IPS-18c (cell line): ENCODE measurements around the gene ZBTB40.
A peak's percentile ranks its signal among the peaks of the same experiment; 100 is the strongest.

Experiments used
- H3K4me3 ChIP-seq: 2 replicates; pipeline ENCODE4 v1.7.0; 2013; ENCODE audit warnings: low read depth, mild to moderate bottlenecking, low read length, moderate library complexity; ENCODE audit not compliant: insufficient read depth
- H3K9me3 ChIP-seq: one replicate; pipeline ENCODE4 v1.6.1; 2013; ENCODE audit warnings: mild to moderate bottlenecking, low read length, moderate library complexity; ENCODE audit not compliant: control insufficient read depth, insufficient read depth

Gene ZBTB40

DNA sequence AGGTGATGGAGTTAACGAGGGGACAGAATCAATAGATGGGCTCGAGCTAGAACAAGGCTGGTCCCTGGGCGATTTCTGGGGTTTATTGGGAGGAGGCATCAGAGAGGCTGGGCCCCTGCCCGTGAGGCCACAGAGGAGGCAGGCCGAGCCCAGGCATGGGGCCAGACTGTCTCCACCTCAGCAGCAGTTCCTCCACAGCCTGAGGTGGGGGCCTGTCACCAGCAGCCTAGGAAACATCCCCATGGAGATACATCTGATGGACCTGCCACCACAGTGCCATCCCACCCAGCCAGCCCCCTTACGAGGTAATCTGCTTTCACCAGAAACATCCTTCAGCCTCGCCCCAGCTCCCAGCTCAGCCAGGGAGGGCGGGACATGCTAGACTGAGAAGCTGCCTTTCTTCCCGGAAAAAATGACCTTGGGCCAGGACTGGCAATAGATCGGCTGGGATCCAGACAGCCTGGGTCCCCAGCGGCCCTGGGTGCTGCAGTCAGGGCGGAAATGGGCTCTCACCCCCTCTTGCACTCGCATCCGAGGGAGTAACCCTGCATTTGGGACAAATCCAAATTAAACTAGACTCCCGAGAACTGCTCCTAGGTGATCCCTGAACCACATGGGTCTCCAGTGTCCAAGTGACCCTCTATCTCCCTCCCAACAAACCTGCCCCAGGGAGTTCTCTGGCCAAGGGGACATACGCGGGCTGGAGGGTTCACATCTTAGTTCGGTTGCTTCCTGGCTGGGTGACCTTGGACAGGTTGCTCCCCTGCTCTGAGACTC is 101.6 kb downstream of the ZBTB40 start:
- Histone ChIP-seq H3K9me3 (no peaks in the 10 kb centered on the region), H3K4me3 (no peak overlapping the region)

DNA sequence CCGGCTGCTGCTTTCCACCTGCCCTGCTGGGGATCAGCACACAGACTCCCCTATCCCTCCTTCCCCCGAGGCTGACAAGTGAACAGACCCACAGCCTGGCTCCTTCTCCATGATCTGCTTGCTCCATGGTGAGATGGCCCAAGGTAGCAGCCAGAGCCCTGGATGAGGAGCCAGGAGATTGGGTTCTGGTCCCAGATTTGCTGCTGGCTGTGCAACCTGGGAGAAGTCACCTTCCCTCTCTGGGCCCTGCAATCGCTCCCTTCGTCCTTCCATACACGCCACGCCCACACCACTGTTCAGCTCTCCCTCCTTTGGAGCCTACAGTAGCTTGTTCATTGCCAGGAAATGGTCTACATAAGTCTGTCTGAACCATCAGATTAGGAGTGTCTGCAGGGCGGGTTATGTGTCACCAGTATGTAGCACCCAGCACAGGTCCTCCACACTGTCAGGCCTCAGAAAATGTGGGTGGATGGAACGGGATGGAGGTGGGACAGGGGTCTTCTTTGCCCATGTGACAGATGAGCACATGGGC is 102.4 kb downstream of the ZBTB40 start:
- no peak overlapping the region for H3K4me3 ChIP-seq
- H3K9me3 ChIP-seq, result no peaks in the 10 kb centered on the region

DNA sequence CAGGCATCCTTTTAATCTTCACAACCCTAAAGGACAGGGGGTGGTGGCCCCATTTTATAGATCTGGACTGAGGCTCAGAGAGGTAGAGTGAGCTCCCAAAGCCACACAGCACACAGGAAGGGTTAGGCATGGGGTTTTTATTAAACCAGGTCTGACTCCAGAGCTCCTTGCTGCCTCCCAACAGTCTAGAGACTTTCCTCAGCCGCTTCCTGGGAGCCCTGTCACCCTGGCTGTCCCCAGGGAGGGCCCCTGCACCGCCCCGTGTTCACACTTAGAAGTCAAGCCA is 103.7 kb downstream of the ZBTB40 start:
- Histone ChIP-seq H3K4me3 (no peak overlapping the region), H3K9me3 (no peaks in the 10 kb centered on the region)

DNA sequence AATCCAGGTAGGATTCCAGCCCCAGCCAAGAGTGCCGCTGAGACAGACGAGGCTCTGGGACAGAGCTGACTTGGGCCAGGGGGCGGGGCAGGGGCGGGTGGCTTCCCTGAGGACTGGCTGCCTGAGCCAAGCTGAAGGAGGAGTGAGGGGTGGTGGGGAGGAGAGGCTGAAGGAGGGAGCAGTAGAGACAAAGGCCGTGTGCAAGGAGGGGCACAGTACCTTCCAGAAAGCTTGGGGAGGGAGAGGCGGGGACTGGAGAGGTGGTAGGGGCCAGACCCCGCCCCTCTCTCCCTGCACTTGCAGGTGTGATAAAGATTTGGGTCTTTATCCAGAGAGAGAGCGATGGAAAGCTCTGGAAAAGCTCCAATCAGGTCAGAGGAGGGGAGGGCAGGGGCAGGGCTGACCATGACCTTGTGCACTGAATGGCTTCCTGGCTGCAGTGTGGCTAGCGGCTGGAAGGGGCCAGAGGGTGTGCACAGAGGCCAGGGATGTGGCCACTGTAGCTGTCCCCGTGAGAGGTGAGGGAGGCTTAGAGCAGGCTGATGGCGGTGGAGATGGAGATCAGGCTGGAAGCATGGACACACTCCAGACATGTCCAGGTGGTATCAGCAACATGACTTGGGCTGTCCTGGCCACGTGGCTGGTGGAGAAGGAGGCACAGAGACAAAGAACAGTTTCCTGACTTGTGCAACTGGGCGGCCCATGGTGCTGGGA is 104.9 kb downstream of the ZBTB40 start:
- no peaks in the 10 kb centered on the region for H3K9me3 ChIP-seq
- H3K4me3 ChIP-seq, result no peak overlapping the region

DNA sequence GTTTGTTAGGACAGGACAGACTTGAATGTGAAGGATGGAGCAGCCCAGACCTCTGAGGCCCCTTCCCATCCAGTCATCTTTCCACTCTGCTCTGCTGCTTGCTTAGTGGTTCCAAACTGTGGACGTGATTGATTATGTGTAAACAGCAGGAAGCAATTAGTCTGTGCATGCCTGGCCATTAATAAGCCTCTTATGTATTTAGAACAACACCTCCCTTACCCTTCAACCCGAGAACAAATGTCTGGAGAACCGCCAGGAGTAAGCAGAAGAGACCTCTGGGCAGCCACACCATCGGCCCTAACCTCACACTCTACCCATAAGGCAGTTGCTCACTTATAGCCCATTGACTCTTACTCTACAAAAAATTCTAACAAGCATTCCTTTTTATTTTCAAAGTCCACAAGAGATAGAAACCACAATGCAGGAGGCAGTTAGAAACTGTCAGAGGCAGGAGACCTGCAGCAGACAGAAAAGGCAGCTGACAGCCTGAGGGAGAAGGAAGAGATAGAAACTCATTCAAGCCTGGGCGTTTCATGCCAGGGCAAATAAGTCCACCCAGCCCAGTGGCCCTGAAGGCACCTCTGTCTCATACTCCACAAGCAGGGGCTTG is 105.8 kb downstream of the ZBTB40 start:
- no peaks in the 10 kb centered on the region for H3K9me3 ChIP-seq

DNA sequence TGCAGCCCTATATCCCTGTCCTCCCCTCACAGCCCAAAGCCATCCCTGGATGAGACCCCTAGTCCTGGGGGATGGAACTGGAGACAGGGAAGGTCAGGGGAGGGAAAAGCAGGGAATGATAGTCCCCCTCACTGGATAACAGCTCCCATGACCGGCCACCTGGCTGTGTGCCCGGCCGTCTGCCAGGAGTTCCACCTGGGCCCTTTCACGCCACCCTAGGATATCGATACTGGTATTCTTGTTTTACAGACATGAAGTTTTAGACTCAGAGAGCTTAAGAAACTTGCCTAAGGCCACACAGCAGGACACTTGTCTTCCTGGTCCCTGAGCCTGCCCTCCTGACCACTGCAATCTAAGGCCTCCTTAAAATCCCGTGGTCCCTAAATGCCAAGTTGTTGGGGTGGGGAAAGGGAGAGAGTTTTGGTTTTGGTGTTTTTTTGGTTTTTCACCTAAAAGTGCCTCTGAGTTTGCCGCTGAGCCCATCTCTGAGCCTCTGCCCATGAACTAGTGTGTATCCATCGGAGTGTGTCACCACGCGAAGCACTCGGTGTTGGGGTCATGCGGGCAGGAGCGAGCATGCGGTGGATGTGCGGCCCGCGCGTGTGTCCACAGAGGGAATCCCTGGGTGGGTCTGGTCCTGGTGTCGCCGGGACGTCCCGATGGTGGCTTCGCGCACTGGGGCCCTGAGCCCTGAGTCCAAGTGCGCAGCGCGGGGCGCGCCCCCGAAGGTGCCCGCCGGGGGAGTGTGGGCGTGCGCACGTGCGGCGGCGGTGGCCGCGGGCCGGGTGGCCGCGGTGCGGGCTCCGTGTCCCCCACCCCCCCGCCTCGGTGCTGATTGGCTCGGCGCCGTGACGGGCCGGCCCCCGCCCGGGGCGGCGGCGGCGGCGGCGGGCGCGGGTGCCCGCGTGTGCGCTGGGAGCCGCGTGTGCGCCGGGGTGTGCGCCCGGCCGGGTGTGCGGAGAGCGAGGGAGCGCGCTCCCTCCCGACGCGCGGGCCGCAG is 111.2 kb downstream of the ZBTB40 start, which contains the start of gene EPHA8:
Gene EPHA8, plus strand, starts transcription at position 906 of the 1,000 bp plus-strand sequence. CDS start 147 bp downstream, outside the sequence.
- Histone ChIP-seq H3K4me3 (peak within 1 kb of the TSS; percentile 50), H3K9me3 (no peaks in the 10 kb centered on the region)

More for the DNA sequence above, 105.8 kb downstream of the ZBTB40 start:
- H3K4me3 ChIP-seq, result no peak overlapping the region

DNA sequence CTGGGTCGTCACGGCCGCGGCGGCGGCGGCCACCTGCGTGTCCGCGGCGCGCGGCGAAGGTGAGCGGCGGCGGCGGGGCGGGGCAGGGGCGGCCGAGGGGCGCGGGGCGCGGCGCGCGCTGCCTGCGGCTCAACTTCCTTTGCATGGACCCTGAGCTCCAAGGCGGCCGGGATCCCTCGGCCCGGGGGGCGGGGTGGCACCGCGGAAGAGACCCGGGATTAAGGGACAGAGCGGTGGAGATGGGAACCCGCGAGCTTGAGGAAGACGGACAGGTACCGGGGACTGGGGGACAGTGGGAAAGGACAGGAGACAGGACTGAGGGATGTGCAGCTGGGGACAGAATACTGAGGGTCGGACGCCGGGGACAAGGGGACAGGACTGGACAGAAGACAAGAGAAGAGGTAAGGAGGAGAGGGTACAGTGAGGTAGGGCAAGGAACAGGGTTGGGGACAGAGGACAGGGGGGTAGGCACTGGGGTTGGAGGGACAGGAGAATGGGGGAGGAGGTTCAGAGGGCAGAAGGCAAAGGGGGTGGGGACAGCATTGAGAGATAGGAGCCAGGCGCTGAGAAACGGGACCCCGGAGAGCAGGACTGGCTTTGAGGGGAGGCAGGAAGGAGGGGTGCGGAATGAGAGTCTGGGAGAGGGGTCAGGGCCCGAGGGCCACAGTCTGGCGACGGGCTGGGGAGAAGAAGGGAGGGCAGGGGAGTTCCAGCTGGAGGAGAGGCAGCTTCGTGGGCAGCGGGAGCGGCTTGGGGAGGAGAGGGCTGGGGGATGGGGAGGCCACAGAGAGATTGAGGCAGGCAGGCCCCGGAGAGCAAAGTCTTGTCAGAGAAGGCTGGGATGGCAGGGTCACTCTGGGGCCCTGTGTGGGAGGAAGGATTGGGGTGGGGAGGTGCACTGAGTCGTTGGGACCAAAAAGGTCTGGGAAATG is 112.3 kb downstream of the ZBTB40 start:
- H3K4me3 ChIP-seq, result peak overlapping the region; percentile 50; the same call in 1 of the 2 replicates
- H3K9me3 ChIP-seq, result no peaks in the 10 kb centered on the region

DNA sequence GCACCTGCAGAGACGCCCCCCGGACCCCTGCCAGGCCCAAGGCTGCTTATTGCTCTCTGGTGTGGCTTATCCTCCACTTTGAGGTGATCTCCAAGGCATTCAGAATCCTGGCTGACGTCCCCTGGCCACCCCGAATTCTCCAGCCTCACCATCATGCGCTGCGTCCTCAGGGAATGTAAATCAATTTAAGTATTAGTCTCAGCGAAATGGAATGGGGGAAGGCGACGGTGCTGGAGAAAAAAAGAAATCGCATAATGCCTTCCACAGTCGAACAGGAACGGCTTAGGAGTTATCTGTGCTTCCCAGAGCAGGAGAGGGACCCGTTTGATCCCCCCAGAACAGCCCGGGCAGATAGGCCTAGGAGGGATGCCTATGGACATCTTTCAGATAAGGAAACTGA is 114.5 kb downstream of the ZBTB40 start:
- Histone ChIP-seq H3K9me3 (no peaks in the 10 kb centered on the region), H3K4me3 (no peak overlapping the region)

DNA sequence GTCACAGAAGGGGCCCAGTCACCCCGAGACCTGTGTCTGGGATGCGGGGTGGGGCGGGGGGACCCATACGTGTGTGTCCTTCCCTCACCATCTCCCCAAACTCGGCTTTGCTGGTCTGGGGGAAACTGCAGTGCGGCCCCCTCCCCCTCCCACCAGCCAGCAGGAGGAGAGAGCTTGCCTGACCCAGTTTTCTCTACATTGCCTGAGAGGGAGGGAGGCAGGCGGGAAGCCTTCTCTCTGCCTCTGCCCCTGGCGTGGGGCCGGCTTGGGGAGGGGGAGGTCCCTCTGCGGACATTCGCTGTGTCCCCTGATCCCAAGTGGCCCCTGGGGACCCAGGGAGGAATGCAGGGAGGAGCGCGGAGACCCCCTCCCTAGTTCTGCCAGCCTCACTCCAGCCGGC is 115.5 kb downstream of the ZBTB40 start:
- H3K9me3 ChIP-seq, result no peaks in the 10 kb centered on the region

DNA sequence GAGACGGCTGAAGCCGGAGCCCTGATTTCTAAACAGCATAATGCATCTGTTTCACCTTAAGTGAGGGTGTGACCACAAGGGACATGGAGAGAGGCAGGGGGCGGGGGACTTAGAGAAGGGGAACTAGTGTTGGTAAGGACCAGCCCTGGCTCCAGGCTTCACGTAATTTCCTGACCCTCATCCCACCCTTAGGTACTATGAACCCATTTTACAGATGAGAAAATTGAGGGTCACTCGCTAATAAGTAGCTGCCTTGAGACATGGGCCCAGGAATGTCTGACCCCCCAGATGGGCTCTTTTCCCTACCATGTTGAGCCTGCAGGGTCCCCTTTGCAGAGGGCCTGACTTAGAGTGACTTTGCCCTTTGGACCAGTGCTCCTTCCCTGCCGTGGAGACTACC is 116.3 kb downstream of the ZBTB40 start:
- H3K4me3 ChIP-seq, result no peak overlapping the region
- no peaks in the 10 kb centered on the region for H3K9me3 ChIP-seq

More for the DNA sequence above, 115.5 kb downstream of the ZBTB40 start:
- H3K4me3 ChIP-seq, result no peak overlapping the region

DNA sequence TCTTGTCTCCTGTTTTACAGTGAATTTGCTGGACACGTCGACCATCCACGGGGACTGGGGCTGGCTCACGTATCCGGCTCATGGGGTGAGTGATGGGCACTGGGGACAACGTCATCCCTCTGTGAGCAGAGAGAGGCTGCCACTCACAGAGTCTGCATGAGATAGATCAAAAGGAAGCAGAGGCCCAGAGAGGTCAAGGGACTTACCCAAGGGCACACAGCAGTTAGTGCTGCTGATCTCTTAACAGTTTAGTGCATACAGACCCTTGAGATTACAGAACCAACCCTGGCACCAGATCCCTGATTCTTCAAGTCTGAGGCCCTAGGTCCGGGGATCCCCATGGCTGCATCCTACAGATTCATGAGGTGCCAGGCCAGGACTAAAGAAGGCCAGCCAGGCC is 117.6 kb downstream of the ZBTB40 start:
- Histone ChIP-seq H3K9me3 (no peaks in the 10 kb centered on the region), H3K4me3 (no peak overlapping the region)

DNA sequence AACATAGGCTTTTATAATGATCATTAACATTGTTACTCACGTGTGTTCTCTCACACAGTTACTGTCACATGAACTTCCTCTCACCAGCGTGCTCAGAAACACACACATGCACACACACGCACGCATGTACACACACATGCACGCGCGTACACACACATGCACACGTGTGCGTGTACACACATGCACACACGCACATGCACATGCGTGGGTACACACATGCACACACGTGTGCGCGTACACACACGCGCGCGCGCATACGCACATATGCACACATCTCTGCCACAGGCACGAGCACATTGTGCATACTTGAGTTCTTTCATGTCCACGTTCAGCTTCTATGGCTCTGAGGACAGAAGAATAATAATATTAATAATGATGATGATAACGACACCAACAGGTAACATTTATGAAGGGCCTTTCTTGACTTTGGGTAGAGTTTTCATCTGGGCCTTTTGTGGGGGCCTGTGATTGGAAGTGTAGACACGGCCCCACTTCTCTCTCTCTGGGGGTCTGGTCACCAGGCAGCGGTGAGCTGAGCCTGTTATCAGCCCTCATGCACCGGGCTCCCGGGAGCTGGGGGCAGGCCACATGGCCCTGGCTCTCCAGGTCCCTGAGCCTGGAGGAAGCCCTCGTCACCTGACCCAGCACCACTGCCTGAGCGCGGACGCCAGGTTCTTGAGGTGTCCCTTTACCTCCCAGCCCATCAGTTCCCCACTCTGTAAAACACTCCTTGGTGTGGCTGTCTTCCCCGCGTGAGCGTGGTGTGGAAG is 118.7 kb downstream of the ZBTB40 start:
- Histone ChIP-seq H3K4me3 (no peak overlapping the region), H3K9me3 (no peaks in the 10 kb centered on the region)

DNA sequence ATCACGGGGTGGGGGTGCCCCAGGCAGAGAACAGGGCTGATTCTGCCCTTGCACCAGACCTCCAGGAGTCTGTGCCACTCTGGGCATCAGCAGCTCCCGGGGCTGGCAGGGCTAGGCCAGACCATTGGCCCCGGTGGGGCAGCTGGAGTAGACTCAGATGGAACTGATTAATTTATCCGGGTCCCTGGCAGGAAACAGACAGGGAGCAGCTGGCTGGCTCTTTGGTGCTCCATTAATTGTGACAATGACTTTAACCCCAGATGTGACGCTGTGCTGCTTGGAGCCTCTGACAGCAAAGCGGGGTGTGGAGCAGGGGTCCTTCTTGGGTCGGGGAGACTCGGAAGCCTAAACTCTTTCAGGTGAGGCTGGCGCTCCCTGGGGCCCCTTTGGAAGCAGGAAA is 121.2 kb downstream of the ZBTB40 start:
- H3K4me3 ChIP-seq, result no peak overlapping the region
- H3K9me3 ChIP-seq, result no peaks in the 10 kb centered on the region

DNA sequence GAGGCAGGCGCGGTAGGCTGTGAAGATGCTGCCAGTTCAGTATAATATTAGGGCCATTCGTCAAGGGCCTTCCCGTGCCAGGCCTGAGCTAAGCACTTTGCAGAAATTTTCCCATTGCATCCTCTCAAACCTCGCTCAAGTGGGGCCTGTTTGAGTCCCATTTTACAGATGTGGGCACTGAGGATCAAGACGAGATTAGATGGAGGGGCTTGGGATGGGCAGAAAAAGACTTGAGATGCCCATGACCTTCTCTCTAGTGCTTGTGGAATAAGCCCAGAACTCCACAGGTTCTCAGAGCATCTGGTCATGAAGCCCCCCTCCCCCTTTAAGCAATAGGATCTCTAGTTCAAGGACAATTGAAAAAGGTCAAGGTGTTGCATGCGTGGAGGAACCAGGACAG is 121.6 kb downstream of the ZBTB40 start:
- no peaks in the 10 kb centered on the region for H3K9me3 ChIP-seq

DNA sequence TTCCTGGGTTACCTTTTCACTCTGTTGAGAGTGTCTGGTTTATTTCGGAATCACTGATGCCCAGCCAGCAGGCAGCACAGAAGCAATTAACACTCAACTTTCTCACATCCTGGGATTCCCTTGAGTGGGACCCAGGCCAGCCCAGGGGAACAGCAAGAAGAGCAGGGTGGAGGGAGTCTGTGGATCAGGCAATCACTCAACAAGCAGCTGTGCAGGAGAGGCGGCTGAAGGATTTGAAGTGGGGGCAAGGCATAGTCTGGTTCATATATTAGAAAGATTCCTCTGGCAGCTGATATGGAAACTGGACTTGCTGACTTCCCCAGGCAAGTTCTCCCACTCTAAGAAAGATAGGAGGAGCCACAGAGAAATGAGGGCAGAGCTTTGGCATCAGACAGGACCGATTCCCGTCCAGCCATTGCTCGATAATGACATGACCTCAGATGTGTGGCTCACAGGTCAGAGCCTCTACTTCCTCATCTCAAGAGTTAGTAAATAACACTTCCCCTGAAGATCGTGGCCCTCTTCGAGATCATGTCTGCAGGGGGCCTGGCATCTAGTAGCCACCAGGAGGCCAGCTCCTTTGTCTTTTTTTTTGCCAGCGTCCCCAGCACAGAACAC is 124.0 kb downstream of the ZBTB40 start:
- no peak overlapping the region for H3K4me3 ChIP-seq
- H3K9me3 ChIP-seq, result no peaks in the 10 kb centered on the region

More for the DNA sequence above, 121.6 kb downstream of the ZBTB40 start:
- no peak overlapping the region for H3K4me3 ChIP-seq
